GM21825 (cell line): ENCODE measurements around the gene SLC5A9.
"Not testable (repeated sequence)": the region's sequence is repeated elsewhere in the genome, so short reads cannot be mapped to it uniquely, and the experiment has no call there.

Experiments
- ATAC-seq: cut with Tn5 transposase; IDR thresholded peaks from one replicate; pipeline ENCODE4 v1.9.1; 2021; ENCODE audit warnings: mild to moderate bottlenecking, moderate library complexity; ENCODE audit not compliant: unreplicated experiment

SLC5A9 gene

GRCh38 chr1:48236716-48237470 lies 14.4 kb downstream of the SLC5A9 start:
- ATAC-seq = no peak

GRCh38 chr1:48242141-48242736 lies 19.7 kb downstream of the SLC5A9 start:
- no peak for ATAC-seq

GRCh38 chr1:48245106-48245505 lies 22.6 kb downstream of the SLC5A9 start:
- ATAC-seq = no peak

- ATAC-seq = no peak
These were observed 24.2 kb downstream of the SLC5A9 start for GRCh38 chr1:48246727-48247126.

DNA sequence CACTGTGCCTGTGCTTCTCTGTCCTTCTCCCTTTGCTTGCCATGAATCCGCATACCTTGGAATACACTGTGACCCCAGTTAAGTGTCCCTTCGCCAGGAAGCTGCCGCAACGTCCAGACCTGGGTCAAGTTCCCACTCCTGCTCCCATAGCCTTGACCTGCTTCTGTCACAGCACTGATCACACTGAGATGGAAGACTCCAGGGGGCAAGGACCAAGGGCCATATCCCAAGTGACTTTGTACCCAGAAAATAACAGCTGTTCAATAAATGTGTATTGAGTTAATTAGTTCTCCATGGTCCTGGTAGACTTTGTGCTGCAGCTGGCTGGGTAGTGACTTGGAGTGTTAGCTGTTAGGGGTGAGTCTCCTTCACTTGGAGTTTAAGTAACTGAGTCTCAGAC lies 25.8 kb downstream of the SLC5A9 start:
- no peak for ATAC-seq

DNA sequence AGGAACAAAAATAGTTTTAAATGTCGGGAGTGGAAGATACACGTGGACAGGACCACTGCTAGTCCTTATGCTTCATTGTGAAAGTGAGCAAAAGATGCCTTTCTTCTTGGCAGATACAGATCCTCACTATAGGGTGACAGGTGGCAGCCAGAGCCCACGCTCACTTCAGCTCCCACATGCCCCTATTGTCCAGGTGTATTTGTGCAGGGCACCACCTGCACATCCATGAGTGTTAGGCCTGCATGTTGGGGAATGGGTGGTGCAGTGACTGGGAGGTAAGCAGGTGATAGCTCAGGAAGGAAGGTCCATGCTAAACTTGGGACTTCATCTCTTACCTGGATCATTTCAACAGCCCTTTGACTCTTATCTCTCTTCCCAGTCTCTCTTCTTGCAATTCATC lies 27.4 kb downstream of the SLC5A9 start:
- no peak for ATAC-seq

DNA sequence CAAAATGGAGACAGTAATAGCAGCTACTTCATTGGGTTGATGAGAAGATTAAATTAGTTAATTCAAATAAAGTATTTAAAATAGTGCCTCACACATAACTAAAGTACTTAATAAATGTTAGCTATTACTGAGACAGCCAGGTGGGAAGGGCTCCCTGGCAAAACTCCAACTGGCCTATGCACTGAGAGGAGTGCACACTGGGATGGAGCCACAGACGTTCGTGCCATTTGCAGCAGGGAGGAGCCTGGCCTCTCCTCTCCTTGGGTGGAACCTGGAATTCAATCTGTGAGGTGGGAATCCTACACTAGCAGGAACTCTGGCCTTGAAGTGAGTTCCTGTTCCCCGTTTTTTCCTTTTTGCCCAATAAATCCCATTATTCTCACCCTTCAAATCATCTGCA lies 28.1 kb downstream of the SLC5A9 start:
- ATAC-seq = no peak

- ATAC-seq = no peak
These were observed 28.8 kb downstream of the SLC5A9 start for GRCh38 chr1:48251323-48251722.

- no peak for ATAC-seq
These were observed 29.3 kb downstream of the SLC5A9 start for GRCh38 chr1:48251821-48252220.

GRCh38 chr1:48254254-48254653 lies 31.7 kb downstream of the SLC5A9 start:
- no peak for ATAC-seq

DNA sequence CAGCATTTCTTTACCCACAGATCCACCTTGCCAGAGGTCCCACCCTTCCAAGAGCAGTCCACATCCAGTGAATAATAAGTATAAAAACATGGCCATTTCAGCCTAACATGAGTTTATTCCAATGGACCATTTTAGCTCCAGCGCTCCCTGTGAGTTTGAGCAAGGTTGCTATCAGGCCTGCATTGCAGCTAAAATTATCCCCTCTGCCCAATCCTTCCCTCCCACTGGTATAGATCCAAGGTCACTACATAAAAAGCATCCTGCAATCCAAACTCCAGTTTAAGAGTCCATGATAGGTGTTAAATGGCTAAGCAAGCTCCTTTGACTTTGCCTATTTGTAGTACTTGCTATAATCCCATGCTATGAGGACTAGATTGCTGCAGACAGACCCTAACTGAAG lies 35.6 kb downstream of the SLC5A9 start:
- no peak for ATAC-seq

DNA sequence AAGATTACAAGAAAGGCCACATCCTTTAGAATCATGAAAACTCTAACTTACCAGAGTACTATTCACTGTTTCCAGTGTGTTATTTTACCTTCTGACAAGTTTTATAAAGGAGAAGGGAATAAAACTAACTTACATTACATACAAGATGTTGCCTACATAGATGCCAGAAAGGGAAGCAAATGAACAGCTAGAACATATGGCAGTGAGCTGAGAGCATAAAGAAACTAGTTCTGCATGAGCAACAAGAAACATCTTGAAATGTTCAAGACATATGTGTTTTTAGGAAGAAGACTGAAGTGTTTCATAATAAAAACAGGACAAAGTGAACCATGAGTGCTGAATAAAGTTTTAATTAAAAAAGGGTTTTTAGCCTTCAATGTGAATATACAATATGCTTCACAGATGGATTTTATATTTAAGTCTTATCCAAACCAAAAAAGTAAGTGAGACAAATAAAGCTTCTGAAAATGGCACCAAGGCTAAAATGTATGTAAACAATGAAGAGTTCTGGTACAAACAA lies 39.4 kb downstream of the SLC5A9 start:
- ATAC-seq = no peak

DNA sequence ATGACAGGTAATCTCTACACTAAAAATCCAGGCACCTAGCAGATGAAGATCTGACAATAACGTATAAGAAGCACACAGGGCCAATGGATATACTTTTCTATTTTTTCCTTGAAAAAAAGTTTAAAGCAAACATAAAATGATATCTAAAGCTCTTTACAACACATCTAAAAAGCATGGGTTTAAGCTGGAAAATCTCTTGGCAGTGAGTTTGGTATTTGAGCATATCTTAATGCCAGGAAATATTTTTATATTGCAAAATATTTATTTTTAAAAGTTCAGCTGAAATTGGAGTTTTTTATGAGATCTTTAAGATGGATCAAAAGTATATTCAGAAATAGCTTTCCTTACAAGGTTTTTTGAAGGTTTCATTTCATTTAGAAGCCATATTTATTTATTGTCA lies 40.5 kb downstream of the SLC5A9 start:
- ATAC-seq = no peak

DNA sequence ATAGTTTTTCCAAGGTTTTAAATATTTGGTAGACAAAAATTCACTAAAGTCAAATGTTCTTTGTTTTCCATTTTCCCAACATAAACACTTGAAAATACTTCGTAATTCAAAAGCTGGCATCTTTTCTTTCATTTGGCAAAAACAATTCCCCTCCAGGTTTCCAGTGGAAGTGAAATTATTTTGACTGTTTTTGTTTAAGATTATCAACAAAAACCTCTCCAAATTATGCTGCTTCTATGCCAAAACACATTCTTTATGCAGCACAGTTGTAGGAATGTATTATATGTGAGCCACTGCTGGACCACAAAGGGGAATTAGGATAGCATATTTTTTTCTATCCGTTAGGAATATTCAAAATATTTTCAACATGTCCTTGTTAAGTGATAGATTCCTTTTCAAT lies 44.1 kb downstream of the SLC5A9 start:
- ATAC-seq = no peak

DNA sequence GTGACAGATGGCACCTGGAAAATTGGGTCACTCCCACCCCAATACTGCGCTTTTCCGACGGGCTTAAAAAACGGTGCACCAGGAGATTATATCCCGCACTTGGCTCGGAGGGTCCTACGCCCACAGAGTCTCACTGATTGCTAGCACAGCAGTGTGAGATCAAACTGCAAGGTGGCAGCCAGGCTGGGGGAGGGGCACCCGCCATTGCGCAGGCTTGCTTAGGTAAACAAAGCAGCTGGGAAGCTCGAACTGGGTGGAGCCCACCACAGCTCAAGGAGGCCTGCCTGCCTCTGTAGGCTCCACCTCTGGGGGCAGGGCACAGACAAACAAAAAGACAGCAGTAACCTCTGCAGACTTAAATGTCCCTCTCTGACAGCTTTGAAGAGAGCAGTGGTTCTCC lies 54.9 kb downstream of the SLC5A9 start:
- ATAC-seq = not testable (repeated sequence)

DNA sequence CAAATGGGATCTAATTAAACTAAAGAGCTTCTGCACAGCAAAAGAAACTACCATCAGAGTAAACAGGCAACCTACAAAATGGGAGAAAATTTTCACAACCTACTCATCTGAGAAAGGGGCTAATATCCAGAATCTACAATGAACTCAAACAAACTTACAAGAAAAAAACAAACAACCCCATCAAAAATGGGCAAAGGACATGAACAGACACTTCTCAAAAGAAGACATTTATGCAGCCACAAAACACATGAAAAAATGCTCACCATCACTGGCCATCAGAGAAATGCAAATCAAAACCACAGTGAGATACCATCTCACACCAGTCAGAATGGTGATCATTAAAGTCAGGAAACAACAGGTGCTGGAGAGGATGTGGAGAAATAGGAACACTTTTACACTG lies 59.8 kb downstream of the SLC5A9 start:
- not testable (repeated sequence) for ATAC-seq

DNA sequence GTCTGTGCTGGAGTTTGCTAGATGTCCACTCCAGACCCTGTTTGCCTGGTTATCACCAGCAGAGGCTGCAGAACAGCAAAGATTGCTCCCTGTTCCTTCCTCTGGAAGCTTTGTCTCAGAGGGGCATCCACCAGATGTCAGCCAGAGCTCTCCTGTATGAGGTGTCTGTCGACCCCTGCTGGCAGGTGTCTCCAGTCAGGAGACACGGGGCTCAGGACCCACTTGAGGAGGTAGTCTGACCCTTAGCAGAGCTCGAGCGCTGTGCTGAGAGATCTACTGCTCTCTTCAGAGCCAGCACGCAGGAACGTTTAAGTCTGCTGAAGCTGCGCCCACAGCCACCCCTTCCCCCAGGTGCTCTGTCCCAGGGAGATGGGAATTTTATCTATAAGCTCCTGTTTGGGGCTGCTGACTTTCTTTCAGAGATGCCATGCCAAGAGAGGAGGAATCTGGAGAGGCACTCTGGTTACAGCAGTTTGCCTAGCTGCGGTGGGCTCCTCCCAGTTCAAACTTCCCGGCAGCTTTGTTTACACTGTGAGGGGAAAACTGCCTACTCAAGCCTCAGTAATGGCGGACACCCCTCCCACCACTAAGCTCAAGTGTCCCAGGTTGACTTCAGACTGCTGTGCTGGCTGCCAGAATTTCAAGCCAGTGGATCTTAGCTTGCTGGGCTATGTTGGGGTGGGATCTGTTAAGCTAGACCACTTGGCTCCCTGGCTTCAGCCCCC lies 62.3 kb downstream of the SLC5A9 start:
- ATAC-seq = not testable (repeated sequence)

- no peak for ATAC-seq
These were observed 63.0 kb downstream of the SLC5A9 start for GRCh38 chr1:48285525-48285924.

- no peak for ATAC-seq
These were observed 68.9 kb downstream of the SLC5A9 start for GRCh38 chr1:48291421-48291820.

- no peak for ATAC-seq
These were observed 70.2 kb downstream of the SLC5A9 start for GRCh38 chr1:48292706-48293105.

DNA sequence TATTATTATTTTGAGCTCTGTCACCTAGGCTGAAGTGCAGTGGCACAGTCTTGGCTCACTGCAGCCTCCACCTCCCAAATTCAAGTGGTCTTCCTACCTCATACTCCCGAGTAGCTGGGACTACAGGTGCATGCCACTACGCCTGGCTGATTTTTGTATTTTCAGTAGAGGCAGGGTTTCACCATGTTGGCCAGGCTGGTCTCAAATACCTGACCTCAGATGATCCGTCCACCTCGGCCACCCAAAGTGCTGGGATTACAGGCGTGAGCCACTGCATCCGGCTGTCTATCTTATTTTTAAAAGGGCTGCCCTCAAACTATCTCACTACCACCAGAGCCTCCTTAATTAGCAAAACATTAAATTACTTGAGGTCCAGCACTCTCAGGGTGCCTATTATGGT lies 71.6 kb downstream of the SLC5A9 start:
- not testable (repeated sequence) for ATAC-seq

- no peak for ATAC-seq
These were observed 72.1 kb downstream of the SLC5A9 start for GRCh38 chr1:48294656-48295055.
